ENCODE data around the gene AKR1D1.
"Not testable (repeated sequence)": the region's sequence is repeated elsewhere in the genome, so short reads cannot be mapped to it uniquely, and the experiment has no call there.

Gene AKR1D1

DNA sequence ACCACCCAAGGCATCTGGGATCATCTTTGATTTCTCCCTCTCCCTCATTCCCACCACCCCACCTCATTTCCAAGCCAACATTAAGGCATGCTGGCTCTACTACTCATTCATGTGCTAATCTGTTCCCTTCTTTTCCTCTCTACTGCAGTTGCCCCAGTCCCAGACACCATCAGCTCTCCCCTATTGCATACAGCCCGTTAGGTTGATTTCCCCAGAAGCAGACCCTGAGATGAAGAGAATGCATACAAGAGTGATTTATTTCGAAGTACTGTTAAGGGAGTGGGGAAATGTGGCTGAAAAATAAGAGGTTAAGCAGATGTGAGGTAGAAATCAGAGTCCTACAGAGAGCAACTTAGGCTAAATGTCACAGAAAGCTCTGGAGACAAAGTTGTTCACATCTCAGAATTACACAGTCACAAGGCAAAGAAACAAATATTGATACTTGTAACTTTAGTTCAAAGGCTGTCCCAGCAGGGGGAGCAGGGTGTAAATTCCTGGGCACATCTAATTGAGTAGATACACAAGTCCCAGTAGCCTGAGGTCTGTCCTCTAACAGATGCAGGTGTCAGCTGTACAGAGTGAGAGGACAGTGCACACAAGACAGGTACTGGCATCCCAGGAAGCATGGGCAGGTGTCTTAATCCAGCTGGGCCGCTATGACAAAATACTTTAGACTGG lies 20.9 kb downstream of the AKR1D1 start:
- peak; percentile 58 for DNase-seq
- in situ Hi-C loops (cut with HindIII; ENCODE audit: low pct_ligation_motif_present, low pct_unique_long_range_greater_than_20kb, low sequenced_read_pairs): no loop called here

DNA sequence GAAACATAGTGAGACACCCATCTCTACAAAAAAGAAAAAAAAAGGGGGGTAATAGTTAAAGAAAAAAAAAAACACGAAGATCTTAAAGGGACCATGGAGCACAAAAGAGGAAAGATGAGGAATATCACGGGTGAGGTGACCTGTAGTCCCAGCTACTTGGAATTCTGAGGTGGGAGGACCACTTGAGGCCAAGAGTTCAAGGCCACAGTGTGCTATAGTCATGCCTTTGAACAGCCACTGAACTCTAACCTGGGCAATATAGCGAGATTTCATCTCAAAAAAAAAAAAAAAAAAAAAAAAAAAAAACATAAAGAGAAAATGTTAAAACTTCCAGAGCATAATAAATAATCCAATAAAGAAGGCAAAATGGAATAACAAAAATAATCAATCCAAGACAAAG lies 23.6 kb downstream of the AKR1D1 start:
- in situ Hi-C loops (cut with HindIII; ENCODE audit: low pct_ligation_motif_present, low pct_unique_long_range_greater_than_20kb, low sequenced_read_pairs): no loop called here
- no peak for DNase-seq

DNA sequence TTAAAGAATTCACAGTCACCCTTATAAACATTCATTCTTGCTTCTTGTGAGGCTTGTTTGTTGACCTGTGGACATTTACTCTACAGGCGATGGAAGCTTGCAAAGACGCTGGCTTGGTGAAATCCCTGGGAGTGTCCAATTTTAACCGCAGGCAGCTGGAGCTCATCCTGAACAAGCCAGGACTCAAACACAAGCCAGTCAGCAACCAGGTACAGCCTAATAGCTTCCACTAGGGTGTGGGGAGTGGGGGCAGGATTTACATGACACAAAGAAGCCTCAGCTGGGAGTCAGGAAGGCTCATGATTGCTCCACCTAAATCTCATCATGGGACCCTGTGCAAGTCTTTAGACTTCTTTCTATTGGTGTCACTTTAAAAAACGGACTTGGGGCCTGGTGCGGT lies 29.0 kb downstream of the AKR1D1 start:
- in situ Hi-C loops (cut with HindIII; ENCODE audit: low pct_ligation_motif_present, low pct_unique_long_range_greater_than_20kb, low sequenced_read_pairs): no loop called here

GRCh38 chr7:138115047-138115446 lies 38.8 kb downstream of the AKR1D1 start:
- DNase-seq: no peak
- in situ Hi-C loops (cut with HindIII; ENCODE audit: low pct_ligation_motif_present, low pct_unique_long_range_greater_than_20kb, low sequenced_read_pairs): no loop called here

More for the DNA sequence above, 29.0 kb downstream of the AKR1D1 start:
- no peak for DNase-seq

GRCh38 chr7:138116141-138116540 lies 39.9 kb downstream of the AKR1D1 start:
- in situ Hi-C loops (cut with HindIII; ENCODE audit: low pct_ligation_motif_present, low pct_unique_long_range_greater_than_20kb, low sequenced_read_pairs): no loop called here
- DNase-seq: peak; percentile 72

DNA sequence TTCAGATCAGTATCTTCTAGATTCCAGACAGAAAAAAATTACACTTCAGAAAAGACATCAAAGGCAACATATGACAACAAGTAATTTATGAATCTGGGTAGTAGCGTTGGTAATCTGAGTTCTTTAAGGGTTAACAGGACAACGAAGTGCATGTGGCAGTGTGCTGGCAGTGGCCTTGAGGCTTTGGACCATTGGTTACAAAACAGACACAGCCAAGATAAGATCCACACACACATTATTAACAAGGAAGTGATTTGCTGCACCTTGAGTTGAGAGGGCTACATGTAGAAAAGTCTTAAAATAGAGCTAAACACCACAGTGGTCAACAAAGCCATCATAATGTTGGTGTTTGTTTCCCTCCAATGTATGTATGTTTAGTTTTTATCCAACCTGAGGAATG lies 40.6 kb downstream of the AKR1D1 start:
- DNase-seq: no peak
- in situ Hi-C loops (cut with HindIII; ENCODE audit: low pct_ligation_motif_present, low pct_unique_long_range_greater_than_20kb, low sequenced_read_pairs): no loop called here

GRCh38 chr7:138120140-138120827 lies 44.0 kb downstream of the AKR1D1 start:
- in situ Hi-C loops (cut with HindIII; ENCODE audit: low pct_ligation_motif_present, low pct_unique_long_range_greater_than_20kb, low sequenced_read_pairs): no loop called here
- DNase-seq: no peak

DNA sequence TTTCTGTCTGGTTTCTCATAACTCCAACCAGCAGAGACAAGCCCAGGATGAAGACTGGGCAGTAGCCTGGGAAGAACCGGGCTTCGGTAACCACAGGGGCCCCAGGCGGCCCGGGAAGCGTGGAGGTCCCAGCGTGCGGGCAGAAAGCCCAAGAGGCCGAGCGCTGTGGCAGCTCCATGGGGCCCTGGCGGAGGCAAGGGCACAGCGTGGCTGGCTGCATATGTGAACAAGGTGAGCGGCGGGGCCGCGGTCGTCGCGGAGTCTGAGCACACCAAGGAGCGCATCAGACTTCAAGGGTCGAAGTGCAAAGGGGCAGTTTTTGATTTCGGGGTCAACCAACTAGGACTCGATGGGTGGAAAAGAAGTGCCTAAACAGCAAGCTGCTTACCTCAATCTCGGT lies 45.9 kb downstream of the AKR1D1 start:
- in situ Hi-C loops (cut with HindIII; ENCODE audit: low pct_ligation_motif_present, low pct_unique_long_range_greater_than_20kb, low sequenced_read_pairs): no loop called here
- no peak for DNase-seq

GRCh38 chr7:138125119-138125518 lies 48.9 kb downstream of the AKR1D1 start:
- in situ Hi-C loops (cut with HindIII; ENCODE audit: low pct_ligation_motif_present, low pct_unique_long_range_greater_than_20kb, low sequenced_read_pairs): no loop called here
- DNase-seq: peak; percentile 65

DNA sequence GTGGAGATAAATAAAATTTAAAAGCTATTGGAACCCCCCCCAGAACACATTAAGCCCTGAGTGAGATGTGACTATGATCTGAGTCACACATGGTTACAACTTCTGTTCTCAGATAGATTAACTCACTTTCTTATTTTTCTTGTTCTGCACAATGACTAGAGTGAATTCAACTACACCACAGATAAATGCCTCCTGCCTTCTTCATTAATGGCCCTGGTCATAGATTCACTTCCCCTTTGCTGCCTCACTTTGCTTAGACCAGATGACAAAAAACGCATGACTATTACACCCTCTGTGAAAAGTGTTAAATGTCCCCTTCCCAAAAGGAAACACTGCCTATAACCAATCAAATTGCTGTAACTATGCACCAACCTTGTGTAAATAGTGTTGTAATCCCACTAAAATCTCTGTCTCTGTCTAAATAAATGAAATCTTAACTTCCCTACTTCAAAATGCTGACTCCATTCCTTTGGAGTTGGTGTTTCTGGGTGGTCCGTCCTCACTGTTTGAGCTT lies 49.4 kb downstream of the AKR1D1 start:
- DNase-seq: peak; percentile 68
- in situ Hi-C loops (cut with HindIII; ENCODE audit: low pct_ligation_motif_present, low pct_unique_long_range_greater_than_20kb, low sequenced_read_pairs): no loop called here

DNA sequence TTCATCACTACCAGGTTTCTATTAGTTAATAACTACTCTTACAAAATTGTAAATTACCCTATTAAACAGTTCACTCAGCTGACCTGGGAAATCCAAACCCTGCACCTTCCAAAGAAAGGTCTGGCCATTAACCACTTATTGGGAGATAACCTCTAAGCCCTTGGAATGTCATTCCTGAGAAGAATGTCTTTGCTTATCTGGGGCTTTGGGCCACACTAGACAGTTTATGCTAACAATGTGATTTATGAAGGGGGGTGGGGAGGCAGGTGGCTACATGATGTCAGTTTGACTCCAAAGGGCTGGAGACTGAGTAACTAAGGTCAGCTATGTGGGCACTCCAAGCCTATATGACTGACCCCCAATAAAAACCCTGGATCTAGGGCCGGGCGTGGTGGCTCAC lies 50.7 kb downstream of the AKR1D1 start:
- DNase-seq: peak; percentile 14

GRCh38 chr7:138127996-138128395 lies 51.7 kb downstream of the AKR1D1 start:
- in situ Hi-C loops (cut with HindIII; ENCODE audit: low pct_ligation_motif_present, low pct_unique_long_range_greater_than_20kb, low sequenced_read_pairs): no loop called here
- no peak for DNase-seq

More for the DNA sequence above, 50.7 kb downstream of the AKR1D1 start:
- in situ Hi-C loops (cut with HindIII; ENCODE audit: low pct_ligation_motif_present, low pct_unique_long_range_greater_than_20kb, low sequenced_read_pairs): no loop called here

DNA sequence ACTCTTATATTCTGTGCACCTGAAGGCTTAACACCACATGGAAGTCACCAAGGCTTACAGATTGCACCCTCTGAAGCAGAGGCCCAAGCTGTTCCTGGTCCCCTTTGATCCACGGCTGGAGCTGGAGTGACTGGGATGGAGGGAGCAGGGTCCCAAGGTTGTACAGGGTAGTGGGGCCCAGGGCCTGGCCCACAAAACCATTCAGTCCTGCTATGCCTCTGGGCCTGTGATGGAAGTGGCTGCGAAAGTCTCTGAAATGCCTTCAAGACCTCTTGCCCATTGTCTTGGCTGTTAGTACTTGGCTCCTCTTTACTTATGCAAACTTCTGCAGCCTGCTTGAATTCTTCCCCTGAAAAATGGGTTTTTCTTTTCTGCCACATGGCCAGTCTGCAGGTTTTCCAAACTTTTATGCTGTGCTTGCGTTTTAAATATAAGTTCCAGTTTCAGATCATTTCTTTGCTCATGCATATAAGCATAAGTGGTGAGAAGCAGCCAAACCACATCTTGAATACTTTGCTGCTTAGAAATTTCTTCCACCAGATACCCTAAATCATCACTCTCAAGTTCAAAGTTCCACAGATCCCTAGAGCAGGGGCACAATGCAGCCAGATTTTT lies 53.4 kb downstream of the AKR1D1 start:
- in situ Hi-C loops (cut with HindIII; ENCODE audit: low pct_ligation_motif_present, low pct_unique_long_range_greater_than_20kb, low sequenced_read_pairs): no loop called here
- DNase-seq: no peak

DNA sequence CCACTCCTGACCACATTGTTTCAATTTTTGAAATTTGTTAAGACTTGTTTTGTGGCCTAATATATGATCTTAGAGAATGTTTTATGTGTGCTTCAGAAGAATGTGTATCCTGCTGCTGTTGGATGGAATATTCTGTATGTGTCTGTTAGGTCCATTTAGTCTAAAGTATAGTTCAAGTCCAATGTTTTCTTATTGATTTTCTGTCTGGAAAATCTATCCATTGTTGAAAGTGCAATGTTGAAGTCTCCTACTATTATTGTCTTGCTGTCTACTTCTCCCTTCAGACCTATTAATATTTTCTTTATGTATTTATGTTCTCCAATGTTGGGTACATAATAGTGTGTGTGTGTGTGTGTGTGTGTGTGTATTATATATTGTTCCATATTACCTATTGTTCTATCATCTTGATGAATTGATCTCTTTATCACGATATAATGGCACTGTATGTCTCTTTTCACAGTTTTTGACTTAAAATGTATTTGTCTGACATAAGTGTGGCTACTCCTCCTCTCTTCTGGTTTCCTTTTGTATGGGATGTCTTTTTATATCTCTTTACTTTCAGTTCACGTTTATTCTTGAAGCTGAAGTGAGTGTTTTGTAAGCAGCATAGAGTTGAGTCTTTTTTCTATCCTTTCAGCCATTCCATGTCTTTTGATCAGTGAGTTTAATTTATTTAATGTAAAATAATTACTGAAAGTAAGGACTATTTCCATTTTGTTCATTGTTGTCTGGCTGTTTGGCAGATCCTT lies 61.3 kb downstream of the AKR1D1 start:
- DNase-seq: no peak
- in situ Hi-C loops (cut with HindIII; ENCODE audit: low pct_ligation_motif_present, low pct_unique_long_range_greater_than_20kb, low sequenced_read_pairs): no loop called here

GRCh38 chr7:138138244-138138643 lies 62.0 kb downstream of the AKR1D1 start:
- DNase-seq: no peak
- in situ Hi-C loops (cut with HindIII; ENCODE audit: low pct_ligation_motif_present, low pct_unique_long_range_greater_than_20kb, low sequenced_read_pairs): no loop called here

DNA sequence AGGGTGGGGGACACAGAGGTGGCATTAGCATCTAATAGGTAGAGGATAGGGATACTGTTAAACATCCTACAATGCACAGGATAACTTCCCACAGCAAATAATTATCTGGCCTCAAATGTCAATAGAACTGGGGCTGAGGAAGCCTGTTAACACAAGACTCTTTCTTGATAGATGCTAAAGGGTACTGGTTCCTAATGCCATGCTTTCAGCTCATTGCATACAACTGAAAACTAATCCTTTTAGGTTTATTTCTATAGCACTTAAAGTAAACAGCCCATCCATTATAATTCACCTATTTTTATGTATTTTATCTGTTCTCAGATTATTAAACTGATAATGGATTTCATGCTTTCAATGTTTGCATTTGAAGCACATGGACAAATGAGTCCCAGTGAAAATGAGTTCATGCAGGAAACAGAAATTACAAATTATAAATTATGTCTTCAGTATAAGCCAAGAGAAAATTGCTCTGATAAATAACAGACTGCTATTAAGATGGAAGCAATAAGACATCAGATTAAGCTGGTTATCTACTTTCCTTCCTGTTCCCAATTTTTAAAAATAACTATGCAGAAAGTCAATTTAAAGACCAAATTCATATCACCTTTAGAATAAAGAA lies 66.4 kb downstream of the AKR1D1 start:
- in situ Hi-C loops (cut with HindIII; ENCODE audit: low pct_ligation_motif_present, low pct_unique_long_range_greater_than_20kb, low sequenced_read_pairs): no loop called here
- DNase-seq: no peak

- in situ Hi-C loops (cut with HindIII; ENCODE audit: low pct_ligation_motif_present, low pct_unique_long_range_greater_than_20kb, low sequenced_read_pairs): no loop called here
- DNase-seq: no peak
These were observed 68.7 kb downstream of the AKR1D1 start for GRCh38 chr7:138144958-138145357.

GRCh38 chr7:138146221-138146620 lies 70.0 kb downstream of the AKR1D1 start:
- in situ Hi-C loops (cut with HindIII; ENCODE audit: low pct_ligation_motif_present, low pct_unique_long_range_greater_than_20kb, low sequenced_read_pairs); DNase-seq: not testable (repeated sequence)
